OCI-LY3 (cell line): ENCODE data around the gene SMPDL3B.

Experiments used
- CTCF ChIP-seq: fragments of 200-600, 300-600 bp; sonication (generic); IDR thresholded peaks from 2 replicates; pipeline ENCODE4 v1.5.1; 2014; ENCODE audit warnings: antibody characterized with exemption, low read length, low read depth
- EZH2phosphoT487 ChIP-seq: fragments of 200-600 bp; shearing (Covaris generic); IDR thresholded peaks from 2 replicates; pipeline ENCODE4 v1.6.1; 2018; ENCODE audit warnings: antibody characterized with exemption, mixed run types, low read depth

GRCh38 chr1:27886353-27886679 lies 48.5 kb upstream of the SMPDL3B start:
- TF ChIP-seq CTCF: no peak
- no peak for TF ChIP-seq EZH2phosphoT487
